ENCODE measurements around the gene RABGAP1L.
"Not testable (repeated sequence)": the region's sequence is repeated elsewhere in the genome, so short reads cannot be mapped to it uniquely, and the experiment has no call there.

RABGAP1L gene

DNA sequence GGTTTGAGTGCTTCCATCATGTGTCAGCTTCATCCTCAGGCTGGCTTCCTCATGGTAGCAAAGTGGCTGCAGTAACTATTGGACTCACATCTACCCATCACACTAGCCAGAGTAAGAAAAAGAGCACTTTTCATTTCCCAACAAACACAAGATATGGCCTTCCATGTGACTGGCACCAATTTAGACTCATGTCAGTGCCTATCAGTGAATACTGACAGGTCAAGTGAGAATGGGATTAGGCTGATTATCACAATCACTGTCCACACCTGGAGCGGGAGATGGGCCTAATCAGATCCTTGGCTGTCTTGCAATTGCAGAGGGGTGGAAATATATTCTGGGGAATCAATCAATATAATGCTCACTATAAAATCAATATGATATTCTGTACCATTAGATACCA is 2.9 kb upstream of the RABGAP1L start:
- no peak for DNase-seq

DNA sequence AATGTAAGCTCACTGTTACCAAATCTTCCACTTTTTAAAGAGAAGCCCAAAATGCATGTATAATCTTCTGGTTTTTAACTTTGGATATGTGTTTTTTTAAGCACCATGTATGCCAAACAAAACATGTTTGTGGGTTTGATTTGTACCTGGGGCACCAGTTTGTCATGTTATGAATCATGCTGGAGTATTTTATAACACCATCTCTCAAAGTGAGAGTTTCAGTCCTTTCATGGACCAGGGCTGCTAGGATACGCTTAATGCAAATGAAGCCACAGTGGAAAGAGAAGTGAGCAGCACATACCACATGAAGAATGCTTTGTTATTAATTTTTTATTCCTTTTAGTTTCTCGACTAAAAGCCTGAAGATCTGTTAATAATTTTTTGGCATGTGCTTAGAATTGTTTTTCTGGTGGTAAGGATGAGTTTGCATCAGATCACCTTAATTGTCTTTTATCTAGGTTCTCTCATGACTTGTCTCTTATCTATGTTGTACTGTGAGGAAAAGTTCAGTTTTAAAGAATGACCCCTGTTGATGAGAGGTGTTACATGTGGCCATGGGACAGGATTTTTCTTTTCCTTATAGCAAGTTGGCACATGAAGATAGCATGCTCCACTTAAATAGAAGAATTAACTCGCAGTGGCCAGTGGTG is 2.0 kb upstream of the RABGAP1L start:
- DNase-seq, result peak; percentile 53

DNA sequence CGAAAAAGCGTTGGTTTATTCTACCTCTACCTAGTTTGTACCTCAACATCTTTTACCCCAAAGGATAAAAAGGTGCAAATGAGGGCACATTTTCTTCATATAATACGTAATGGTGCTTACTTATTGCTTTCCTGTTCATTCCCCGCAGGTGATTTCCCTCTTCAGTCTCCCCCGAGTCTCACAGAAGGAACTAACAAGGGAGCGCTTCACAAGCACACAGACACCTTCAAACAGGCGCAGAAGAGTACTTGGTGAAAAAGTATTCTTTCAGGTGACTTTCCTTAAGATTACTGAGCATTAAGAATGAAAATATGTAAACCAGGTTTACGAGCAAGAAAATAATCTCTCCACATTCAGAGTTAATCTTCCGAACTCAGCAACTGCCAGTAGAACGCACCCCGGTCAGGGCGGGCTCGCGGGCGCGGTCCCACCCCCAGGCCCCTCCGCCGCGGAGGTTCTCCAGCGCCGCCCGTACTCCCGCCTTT is 511 bp upstream of the RABGAP1L start:
- peak; percentile 16 for DNase-seq

DNA sequence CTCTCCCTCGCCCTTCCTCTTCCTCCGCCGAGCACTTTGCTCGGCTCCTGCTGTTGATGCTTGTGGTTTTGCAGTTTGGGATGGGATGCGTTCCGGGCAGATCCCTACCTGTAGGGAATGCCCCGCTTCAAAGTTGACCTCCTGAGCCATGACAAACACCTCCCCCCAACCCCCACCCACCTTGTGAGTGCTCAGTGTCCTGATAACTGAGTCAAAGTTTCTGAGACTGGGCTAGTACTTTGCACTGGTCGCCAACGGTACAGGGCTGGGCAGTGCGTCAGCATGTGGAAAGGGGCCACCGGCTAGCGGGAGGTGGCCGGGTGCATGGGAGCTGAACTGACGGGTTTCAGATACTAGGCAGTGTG is 771 bp downstream of the RABGAP1L start:
- DNase-seq, result peak; percentile 49

DNA sequence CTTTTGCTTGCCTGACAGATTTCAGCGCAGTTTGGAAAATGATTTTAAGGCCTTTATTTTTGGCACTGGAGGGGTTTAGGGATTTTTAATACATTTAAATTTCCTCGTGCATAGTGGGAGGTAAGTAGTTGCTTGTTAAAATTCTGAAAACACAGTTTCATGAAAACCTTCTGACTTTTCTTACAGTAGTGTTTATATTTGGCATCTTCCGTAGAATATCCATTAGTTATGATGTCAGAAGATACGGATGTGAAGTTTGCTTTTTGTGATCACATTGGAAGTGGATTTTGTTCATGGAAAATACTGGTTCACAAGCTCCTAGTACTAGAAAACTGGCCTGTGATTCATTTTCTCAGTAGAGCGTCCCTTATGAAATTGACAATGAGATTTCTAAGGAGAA is 1.3 kb downstream of the RABGAP1L start:
- DNase-seq, result no peak

DNA sequence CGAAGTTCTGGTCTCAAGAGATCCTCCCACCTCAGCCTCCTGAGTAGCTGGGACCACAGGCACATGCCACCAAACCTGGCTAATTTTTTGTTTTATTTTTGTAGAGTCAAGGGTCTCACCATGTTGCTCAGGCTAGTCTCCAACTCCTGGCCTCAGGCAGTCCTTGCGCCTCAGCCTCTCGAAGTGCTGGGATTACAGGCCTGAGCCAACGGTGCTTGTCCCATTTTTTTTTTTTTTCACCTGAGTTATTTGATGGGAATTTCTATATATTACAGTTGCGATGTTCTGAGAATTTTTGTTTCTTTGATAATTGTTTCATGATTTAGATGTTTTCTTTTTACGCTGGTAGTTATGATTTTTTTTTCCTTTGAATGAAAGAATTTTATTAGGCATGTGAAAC is 2.5 kb downstream of the RABGAP1L start:
- DNase-seq, result no peak

DNA sequence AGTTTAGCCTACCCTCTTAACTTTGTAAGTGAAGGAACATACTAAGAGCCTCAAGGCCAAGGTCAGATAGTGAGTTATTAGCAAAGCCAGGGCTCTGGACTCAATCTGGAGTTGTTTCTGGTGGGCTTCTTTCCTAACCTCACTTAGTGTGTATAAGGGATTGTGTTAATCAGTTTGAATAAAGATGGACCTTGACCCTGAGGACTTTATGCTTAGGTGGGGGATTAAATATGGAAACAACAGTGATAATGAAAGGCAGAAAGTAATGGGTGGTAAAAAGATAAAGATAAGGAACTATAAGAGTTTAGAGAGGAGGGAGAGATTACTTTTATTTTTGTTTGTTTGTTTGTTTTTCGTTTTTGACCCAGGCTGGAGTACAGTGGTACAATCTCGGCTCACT is 5.5 kb downstream of the RABGAP1L start:
- no peak for DNase-seq

DNA sequence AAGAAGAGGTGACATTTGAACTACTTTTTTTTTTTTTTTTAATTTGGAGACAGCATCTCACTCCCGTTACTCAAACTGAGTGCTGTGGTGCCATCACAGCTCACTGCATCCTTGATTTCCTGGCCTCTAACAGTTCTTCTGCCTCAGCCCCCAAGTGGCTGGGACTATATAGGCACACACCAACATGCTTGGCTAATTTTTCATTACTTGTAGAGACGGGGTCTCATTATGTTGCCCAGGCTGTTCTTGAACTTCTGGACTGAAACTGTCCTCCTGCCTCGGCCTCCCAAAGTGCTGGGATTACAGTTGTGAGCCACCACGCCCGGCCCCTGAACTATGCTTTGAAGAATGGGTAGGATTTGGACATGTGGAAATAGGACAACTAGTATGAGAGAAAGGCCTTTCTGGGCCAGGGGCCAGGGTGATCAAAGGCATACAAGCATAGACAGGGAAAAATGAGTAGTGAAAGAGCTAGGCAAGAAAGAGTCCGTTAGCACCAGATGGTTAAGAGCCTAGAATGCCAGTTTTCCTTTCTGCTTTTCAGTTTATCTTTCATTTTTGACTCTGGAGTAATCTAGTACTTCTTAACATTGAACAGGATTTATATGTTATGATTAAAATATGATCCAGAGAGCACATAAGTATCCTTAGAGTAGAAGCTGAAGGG is 6.3 kb downstream of the RABGAP1L start:
- DNase-seq, result no peak

DNA sequence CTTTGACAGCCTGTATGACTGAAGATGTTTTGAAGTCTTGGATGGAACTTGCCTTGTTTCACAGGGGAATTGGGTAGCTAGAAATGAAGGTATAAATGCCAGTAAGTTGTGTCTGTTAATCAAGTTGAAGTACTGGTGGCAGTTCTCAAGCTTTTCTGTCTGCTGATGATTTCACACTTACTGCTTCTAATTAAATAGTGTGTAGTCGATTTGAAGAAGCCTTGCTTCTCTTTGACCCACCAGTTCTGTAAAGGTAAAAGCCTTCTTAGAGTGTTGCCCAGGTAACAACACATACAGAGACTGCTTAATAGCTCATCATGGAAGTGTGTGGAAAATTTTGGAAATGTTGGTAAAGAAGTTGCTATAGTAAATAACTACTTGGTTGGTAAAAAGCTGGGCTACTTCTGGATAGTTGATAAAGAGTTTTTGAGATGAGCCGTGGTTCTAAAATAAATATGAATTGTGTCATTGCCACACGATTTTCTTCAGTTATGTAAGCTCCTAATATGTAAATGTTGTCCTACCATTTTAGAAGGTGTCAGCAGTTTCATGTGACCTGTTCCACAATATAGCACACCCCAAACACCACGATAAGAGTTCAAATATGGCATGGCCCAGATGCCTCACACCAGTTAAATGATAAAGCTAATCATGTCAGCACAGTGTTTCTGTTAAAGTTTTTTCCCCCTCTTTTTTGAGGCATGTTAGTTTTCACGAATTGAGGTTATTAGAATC is 7.4 kb downstream of the RABGAP1L start:
- DNase-seq, result no peak

DNA sequence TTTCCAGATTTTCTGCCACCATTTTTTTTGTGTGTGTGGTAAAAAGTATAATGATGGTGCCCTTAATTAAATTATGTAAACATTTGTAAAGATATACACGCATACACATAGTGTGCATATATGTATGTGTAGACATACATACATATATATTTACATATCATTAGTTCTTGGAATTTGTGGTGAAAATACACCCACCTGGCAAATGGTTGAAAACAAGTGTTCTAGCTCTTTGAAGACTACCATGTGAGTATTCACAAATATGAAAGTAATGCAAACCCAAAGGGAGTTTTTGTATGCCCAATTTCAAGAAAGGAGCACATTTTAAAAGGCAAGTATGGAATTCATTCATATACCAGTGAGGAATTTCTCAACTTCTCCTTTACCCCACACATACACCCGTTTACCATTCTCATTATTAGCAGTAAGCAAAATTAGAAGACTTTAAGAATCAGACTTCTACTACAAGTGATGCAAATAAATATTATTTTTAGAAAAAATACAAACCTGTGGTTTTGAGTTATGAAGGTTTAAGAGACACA is 8.0 kb downstream of the RABGAP1L start:
- DNase-seq, result no peak

DNA sequence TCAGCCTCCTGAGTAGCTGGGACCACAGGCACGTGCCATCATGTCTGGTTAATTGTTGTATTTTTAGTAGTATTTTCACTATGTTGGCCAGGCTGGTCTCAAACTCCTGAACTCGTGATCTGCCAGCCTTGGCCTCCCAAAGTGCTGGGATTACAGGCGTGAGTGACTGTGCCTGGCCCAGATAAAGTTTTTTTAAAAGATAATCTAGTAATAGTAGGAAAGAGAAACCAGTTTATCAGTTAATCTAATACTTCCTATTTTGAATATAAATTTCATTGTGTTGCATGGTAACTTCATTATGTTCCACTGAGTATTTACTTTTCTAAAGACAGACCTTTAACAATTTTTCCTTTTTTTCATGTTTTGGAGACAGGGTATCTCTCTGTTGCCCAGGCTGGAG is 10.0 kb downstream of the RABGAP1L start:
- DNase-seq, result no peak

DNA sequence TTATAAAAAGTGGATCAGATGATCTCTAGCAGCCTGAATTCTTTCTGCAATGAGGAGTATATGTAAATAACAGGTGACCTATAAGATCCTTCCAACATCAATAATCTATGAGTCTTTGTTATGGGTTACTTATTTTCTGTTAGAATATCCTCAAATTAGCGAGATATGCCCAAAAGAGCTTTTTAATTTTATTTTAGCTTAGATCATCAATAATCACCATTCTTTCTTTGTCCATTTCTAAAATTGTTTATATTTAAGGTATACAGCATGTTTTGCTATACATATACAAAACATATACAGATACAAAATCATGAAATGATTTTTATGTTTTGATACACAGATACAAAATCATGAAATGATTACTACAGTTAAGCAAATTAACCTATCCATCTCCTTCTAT is 11.8 kb downstream of the RABGAP1L start:
- DNase-seq, result no peak

DNA sequence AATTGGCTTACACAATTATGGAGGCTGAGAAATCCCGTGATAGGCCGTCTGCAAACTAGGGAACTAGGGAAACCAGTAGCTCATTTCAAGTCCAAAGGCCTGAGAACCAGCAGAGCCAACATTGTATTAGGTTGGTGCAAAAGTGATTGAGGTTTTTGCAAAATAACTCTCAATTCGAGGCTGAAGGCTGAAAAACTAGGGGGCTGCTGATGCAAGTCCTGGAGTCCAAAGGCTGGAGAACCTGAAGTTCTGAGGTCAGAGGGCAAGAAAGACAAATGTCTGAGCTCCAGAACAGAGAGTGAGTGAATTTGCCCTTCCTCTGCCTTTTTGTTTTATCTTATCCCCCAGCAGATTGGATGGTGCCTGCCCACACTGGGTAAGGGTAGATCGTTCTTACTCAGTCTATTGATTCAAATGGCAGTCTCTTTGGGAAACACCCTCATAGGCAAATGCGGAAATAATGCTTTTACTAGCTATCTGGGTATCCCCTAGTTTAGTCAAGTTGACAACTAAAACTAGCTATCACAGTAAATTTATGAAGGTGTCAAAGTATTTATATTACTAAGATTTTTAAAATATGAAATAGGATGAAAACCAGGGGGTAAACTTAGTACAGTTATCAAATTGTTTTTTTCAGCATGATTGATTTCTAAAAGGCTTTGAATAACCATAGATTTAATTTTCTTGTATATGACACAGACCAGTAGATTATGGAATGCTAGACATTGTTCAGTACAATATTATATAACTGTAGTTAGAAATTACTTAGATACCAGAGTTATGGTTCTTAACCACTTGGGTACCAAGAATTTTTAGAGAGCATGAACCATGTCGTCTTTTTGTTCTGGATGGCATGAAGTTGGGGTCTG is 15.4 kb downstream of the RABGAP1L start:
- peak; percentile 15 for DNase-seq

DNA sequence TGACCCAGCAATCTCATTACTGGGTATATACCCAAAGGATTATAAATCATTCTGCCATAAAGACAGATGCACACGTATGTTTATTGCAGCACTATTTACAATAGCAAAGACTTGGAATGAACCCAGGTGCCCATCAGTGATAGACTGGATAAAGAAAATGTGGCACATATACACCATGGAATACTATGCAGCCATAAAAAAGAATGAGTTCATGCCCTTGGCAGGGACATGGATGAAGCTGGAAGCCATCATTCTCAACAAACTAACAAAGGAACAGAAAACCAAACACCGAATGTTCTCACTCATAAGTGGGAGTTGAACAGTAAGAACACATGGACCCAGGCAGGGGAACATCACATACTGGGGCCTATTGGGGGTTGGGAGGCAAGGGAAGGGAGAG is 19.1 kb downstream of the RABGAP1L start:
- not testable (repeated sequence) for DNase-seq

DNA sequence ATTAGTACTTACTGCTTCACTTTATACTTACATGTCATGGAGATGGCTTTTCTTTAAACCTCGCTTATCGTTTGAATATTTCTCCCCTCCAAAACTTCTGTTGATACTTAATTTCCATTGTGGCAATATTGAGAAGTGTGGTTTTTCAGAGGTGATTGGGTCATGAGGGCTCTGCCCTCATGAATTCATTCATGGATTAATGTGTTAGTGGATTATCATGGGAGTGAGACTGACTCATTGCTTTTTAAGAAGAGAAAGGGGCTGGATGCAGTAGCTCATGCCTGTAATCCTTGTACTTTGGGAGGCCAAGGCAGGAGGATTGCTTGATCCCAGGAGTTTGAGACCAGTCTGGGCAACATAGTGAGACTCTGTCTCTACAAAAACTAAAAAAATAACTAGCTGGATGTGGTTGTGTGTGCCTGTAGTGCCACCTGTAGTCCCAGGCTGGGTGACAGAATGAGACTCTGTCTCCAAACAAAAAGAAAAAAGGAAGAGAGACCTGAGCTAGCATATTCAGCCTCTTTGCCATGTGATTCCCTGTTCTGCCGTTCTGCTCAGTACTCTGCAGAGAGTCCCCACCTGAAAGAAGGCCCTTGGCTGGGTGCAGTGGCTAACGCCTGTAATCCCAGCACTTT is 30.2 kb downstream of the RABGAP1L start:
- DNase-seq, result no peak

DNA sequence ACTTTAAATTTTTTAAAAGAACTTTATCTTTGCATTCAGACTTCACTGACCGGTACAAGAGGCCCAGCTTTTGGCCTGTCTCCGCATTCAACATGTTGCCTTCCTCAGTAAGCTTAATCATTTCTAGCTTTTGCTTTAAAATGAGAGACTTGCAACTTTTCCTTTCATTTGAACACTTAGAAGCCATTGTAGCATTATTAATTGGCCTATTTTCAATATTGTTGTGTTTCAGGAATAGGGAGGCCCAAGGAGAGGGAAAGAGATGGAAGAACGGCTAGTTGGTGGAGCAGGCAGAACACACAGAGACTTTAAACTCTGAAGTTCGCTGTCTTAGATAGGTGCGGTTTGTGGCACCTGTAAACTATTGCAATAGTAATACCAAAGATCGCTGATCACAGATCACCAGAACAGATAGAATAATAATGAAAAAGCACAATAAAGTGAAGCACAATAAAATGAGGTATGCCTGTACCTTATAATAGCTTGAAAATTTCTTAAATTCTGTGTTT is 31.4 kb downstream of the RABGAP1L start:
- DNase-seq, result no peak

DNA sequence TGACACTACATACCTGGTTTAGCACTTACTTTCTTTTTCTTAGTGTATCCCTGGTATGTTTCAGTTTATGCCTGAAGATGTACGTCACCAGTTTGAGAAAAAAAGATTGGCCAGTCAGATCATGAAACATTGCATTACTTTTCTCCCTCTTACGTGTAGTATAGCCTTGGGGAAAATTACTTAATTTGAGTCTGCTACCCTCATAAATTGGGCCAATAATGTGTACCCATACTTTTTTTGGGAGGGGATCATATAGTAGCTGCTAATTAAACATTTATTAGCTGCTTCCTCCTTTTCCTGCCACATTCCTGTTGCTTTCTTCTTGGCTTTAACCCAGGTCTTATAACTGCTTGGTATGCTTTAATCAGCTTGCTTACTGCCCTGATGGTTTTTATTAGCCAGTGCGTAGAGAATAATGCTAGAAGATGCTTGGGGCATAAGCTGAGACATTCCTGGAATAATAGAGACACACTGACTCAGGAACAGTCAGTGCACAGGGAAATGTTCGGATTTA is 32.1 kb downstream of the RABGAP1L start:
- DNase-seq, result no peak

DNA sequence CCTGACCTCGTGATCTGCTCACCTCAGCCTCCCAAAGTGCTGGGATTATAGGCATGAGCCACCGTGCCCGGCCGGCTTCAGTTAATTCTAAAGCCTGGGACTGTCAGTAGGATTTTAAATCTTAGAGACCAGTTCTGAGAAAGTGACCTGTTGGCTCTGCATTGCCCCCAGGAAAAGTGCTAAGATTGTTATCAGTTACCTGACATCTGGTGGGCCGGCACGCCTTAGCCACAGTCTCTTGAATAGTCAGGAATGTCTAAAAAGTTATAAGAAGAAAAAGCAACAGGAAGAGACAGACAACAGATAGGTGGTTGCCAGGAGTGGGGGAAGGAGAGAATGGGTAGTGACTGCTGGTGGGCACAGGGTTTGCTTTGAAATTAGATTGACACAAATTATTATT is 35.1 kb downstream of the RABGAP1L start:
- DNase-seq, result no peak

DNA sequence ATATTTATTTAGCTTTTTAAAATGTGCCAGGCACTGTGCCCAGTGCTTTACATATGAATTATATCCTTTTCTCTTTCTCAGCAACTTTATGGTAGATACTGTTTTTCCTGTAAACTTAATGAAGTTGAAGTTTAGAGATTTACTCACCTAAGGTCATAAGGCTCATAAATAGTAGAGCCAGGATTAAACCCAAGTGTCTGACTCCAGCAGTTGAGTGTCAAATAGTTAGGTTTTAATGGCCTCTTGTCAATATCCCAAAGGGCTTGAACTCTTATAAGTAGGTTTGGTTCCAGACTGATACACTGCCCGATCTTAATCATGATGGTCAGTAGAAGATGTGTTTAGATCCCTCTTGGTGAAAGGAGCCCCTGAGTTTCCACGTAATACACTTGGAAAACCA is 37.8 kb downstream of the RABGAP1L start:
- no peak for DNase-seq

DNA sequence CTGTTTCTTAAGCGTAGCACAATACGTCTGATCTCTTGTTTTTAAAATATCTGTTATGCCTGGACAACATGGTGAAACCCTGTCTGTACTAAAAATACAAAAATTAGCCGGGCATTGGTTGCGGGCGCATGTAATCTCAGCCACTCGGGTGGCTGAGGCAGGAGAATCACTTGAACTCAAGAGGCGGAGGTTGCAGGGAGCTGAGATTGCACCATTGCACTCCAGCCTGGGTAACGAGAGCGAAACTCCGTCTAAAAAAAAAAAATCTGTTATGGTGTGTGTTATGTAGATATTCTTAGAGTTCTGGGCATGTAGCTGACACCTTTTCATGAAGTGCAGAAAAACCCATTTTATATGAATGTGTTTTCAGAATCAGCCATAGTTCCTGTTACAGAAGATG is 38.2 kb downstream of the RABGAP1L start:
- no peak for DNase-seq

DNA sequence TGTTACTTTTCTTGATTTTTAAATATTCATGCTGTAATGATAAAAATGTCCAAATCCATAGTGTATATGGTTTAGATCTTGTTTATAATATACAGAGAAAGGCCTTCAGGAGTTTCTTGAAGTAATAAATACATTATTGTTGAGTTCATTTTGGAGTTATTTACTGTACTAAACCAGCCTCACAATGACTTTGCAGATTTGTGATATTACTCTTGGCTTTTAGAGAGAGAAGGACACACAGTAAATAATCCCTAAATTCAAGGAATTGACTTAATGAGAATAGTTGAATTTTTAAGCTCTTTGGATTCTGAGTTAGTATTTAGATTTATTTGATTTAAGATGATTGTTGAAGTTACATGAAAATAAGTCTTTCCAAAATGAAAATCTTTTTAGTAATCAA is 38.9 kb downstream of the RABGAP1L start:
- DNase-seq, result no peak

DNA sequence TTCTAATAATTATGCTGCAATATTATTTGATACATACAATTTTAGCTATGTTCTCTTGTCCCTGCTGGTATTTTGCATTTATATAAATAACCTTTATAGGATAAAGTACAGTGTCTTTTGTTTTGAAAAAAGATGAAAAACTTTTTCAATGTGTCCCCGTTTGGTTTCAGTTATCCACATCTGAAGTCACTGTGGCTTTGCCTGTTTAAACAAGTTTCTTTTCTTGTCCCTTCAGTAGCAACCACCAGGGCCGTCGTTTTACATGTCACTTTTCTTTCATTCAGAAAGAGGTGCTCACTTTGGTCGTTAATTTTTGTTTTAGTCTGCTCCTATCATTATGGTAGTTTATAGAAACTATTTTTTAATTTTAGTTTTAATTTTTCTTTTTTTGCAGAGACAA is 41.4 kb downstream of the RABGAP1L start:
- no peak for DNase-seq

Data from stimulated activated CD4-positive, alpha-beta T cell treated with anti-CD3 and anti-CD28 coated beads, Interleukin-15, amount 100 ng/mL, for 24 hours (primary cell).